GM12878 (cell line): ENCODE data around the gene EVI5L. TPM values are rescaled to one million over a fixed set of nuclear protein-coding genes. Genes with fewer than 3 reads are reported as not detected.
A peak's percentile ranks its signal among the peaks of the same experiment; 100 is the strongest.

ENCODE experiments used
- ATAC-seq: fragments of 200-7000 bp; cut with Tn5 transposase; 3 replicates; pipeline ENCODE4 v1.9.1; 2020; ENCODE audit warnings: mild to moderate bottlenecking, moderate library complexity
- BruUV-seq: library from RNA; stranded (reverse); fragments of 400-500 nt; replicated peaks from 2 replicates; lab custom pipeline; 2021; lab: Mats Ljungman, UMichigan
- CTCF ChIA-PET: fragments of 300-600 bp; sonication (Branson Sonifier 250); formaldehyde crosslinking; extraction: SDS; loops from one replicate; lab custom pipeline; 2021; ENCODE audit warnings: inconsistent platforms; lab: Yijun Ruan, JAX
- POLR2A ChIA-PET: fragments of 350-600 bp; formaldehyde crosslinking; extraction: SDS; loops from one replicate; lab custom pipeline; 2021; ENCODE audit warnings: inconsistent platforms; lab: Charles Lee
- RAD21 ChIA-PET: fragments of 300-600 bp; sonication (Branson Sonifier 250); formaldehyde crosslinking; loops from one replicate; lab custom pipeline; 2023; ENCODE audit warnings: antibody characterized with exemption; ENCODE audit not compliant: unreplicated experiment; lab: Charles Lee
- SMC1A ChIA-PET: fragments of 300-600 bp; sonication (Branson Sonifier 250); formaldehyde crosslinking; loops from one replicate; lab custom pipeline; 2023; ENCODE audit not compliant: unreplicated experiment, uncharacterized antibody; lab: Charles Lee
- DNase-seq: peaks from one replicate; pipeline ENCODE4 v3.0.0-alpha.2; 2011; ENCODE audit warnings: low read depth, low spot score
- FAIRE-seq: peaks from 3 replicates; lab custom pipeline; 2011; peaks lifted over from hg19 to GRCh38; lab: Jason Lieb, UNC
- H2AFZ ChIP-seq: 2 replicates; pipeline ENCODE4 v1.6.0; 2011; ENCODE audit warnings: low read depth, low read length, control low read depth; ENCODE audit not compliant: control insufficient read depth
- H3K27ac ChIP-seq: 2 replicates; pipeline ENCODE4 v1.5.1; 2011; ENCODE audit warnings: control low read depth; ENCODE audit not compliant: control insufficient read depth, insufficient read depth
- H3K27me3 ChIP-seq, 2 experiments: replicated peaks in 1 of 2; 2 replicates each; pipeline versions ENCODE4 v1.6.0 to v1.6.1; 2011; ENCODE audit warnings: low read length in 1 of 2; ENCODE audit not compliant: control insufficient read depth in 2 of 2, insufficient read depth in 2 of 2
- H3K36me3 ChIP-seq, 2 experiments: 2 replicates each; pipeline ENCODE4 v1.5.1; 2011; ENCODE audit warnings: low read length in 1 of 2; ENCODE audit not compliant: control insufficient read depth in 2 of 2, insufficient read depth in 2 of 2
- H3K4me1 ChIP-seq: 2 replicates; pipeline ENCODE4 v1.6.1; 2011; ENCODE audit warnings: mild to moderate bottlenecking, low read length, moderate library complexity, mixed read lengths; ENCODE audit not compliant: control insufficient read depth, insufficient read depth
- H3K4me2 ChIP-seq: 2 replicates; pipeline ENCODE4 v1.6.0; 2011; ENCODE audit warnings: control low read depth; ENCODE audit not compliant: control insufficient read depth, insufficient read depth
- H3K4me3 ChIP-seq: fragments of 200-600 bp; sonication (generic); 2 replicates; pipeline ENCODE4 v1.5.1; 2016
- H3K79me2 ChIP-seq: 2 replicates; pipeline ENCODE4 v1.6.0; 2011; ENCODE audit warnings: low read length; ENCODE audit not compliant: control insufficient read depth, insufficient read depth
- H3K9ac ChIP-seq: 2 replicates; pipeline ENCODE4 v1.8.0; 2011; ENCODE audit warnings: low read length, control low read depth, mixed read lengths; ENCODE audit not compliant: control insufficient read depth, insufficient read depth
- H3K9me3 ChIP-seq: replicated peaks from 3 replicates; pipeline ENCODE4 v1.5.1; 2011; ENCODE audit warnings: mild to moderate bottlenecking, low read length; ENCODE audit not compliant: control insufficient read depth, insufficient read depth
- H4K20me1 ChIP-seq: 2 replicates; pipeline ENCODE4 v1.6.0; 2011; ENCODE audit not compliant: control insufficient read depth, insufficient read depth
- ATF7 ChIP-seq: fragments of 450-650 bp; IDR thresholded peaks from 2 replicates; pipeline ENCODE4 v1.6.1; 2016; ENCODE audit warnings: low read depth, mild to moderate bottlenecking
- E4F1 ChIP-seq: fragments of 450-650 bp; IDR thresholded peaks from 2 replicates; pipeline ENCODE4 v1.6.1; 2018; ENCODE audit warnings: borderline replicate concordance, mild to moderate bottlenecking; ENCODE audit not compliant: partially characterized antibody
- EGR1 ChIP-seq, 2 experiments: IDR thresholded peaks; 1 replicate in 1 of 2; 2 replicates in 1 of 2; pipeline ENCODE4 v1.6.1; 2011 to 2012; ENCODE audit warnings: low read depth in 2 of 2, low read length in 2 of 2, borderline replicate concordance in 1 of 2, mild to moderate bottlenecking in 1 of 2, moderate library complexity in 1 of 2
- ETV6 ChIP-seq, 2 experiments: fragments of 450-650 bp in 1 of 2; IDR thresholded peaks in 1 of 2; conservative IDR thresholded peaks in 1 of 2; 2 replicates each; pipeline ENCODE4 v1.6.1; 2014; ENCODE audit warnings: antibody characterized with exemption in 1 of 2, borderline replicate concordance in 1 of 2, low read depth in 1 of 2, mild to moderate bottlenecking in 1 of 2, moderate library complexity in 1 of 2
- GABPA ChIP-seq: IDR thresholded peaks from 2 replicates; pipeline ENCODE4 v1.6.1; 2014; ENCODE audit warnings: antibody characterized with exemption, low read depth, mild to moderate bottlenecking, inconsistent platforms
- NFYA ChIP-seq: IDR thresholded peaks from 2 replicates; pipeline ENCODE4 v1.6.1; 2011; ENCODE audit warnings: low read depth, mild to moderate bottlenecking, low read length, improper control_type of control experiment, borderline replicate concordance
- POLR2A ChIP-seq: IDR thresholded peaks from 2 replicates; pipeline ENCODE4 v1.6.1; 2011; ENCODE audit warnings: low read depth, mild to moderate bottlenecking, low read length
- SREBF1 ChIP-seq: IDR thresholded peaks from 2 replicates; pipeline ENCODE4 v1.6.1; 2012; ENCODE audit warnings: mild to moderate bottlenecking, low read length
- WGBS: methylation state at CpG from one replicate; pipeline ENCODE4 v1.1.6; 2016; ENCODE audit warnings: low lambda C conversion rate; ENCODE audit not compliant: insufficient replicate concordance, insufficient coverage; ENCODE audit errors: missing lambda C conversion rate; 5-methylcytosine and 5-hydroxymethylcytosine counted together
- in situ Hi-C: fragments of 300-500 bp; cut with MboI; formaldehyde crosslinking; loops from 9 replicates; pipeline ENCODE4 v1.14.3; 2018; ENCODE audit warnings: mixed read lengths
- intact Hi-C: fragments of 100-400 bp; cut with micrococcal nuclease; formaldehyde crosslinking; loops from one replicate; pipeline ENCODE4 v1.14.2; 2022; ENCODE audit not compliant: unreplicated experiment
- polyA plus RNA-seq, 11 experiments: library from polyadenylated mRNA; depleted of rRNA in 4 of 11; unstranded in 6 of 11; stranded (reverse) in 5 of 11; fragments of >200 nt; fragmentation: Nextera tagmentation in 4 of 11; fragmentation: Illumina TruSeq in 1 of 11; extraction: Ambion mirVana in 4 of 11; extraction: Trizol in 1 of 11; gene quantifications; 1 replicate in 1 of 11; 2 replicates in 10 of 11; pipeline versions ENCODE4 v1.2.1 to v1.2.3, GENCODE V29; 2011 to 2016; ENCODE audit warnings: inconsistent platforms in 2 of 11, missing spikeins in 2 of 11, low read depth in 1 of 11
- total RNA-seq, 4 experiments: library from RNA; depleted of rRNA in 3 of 4; stranded (reverse); fragments of >200 nt in 3 of 4; fragmentation: Illumina TruSeq in 1 of 4; extraction: Trizol in 1 of 4; gene quantifications; 2 replicates each; pipeline versions ENCODE4 v1.2.1 to v1.2.3, GENCODE V29; 2013 to 2021

EVI5L gene
- total and polyA plus RNA-seq, 10 of the 15 experiments (the other 5 are each of a cell fraction or from before 2014, with no cell fraction given) = 0.23 to 13.8 (median 5.0) TPM

- Histone ChIP-seq H3K4me3 (no peak overlapping the region), H3K27ac (no peak overlapping the region), H3K9me3 (no peaks in the 10 kb centered on the region; the same call in 2 of the 3 replicates), H3K79me2 (no peaks in the 10 kb centered on the region), H3K27me3 (peaks cover 8 to 17% of the 10 kb centered on the region in 2 experiments), H2AFZ (no peak overlapping the region), H3K4me2 (no peak overlapping the region), H3K9ac (no peak overlapping the region), H3K4me1 (no peaks in the 10 kb centered on the region), H3K36me3 (peaks cover 0 to 14% of the 10 kb centered on the region in 2 experiments; a peak in 3 of 4 replicates), H4K20me1 (no peaks in the 10 kb centered on the region)
- no peak for ATAC-seq
- intact Hi-C loops (no loop called here), in situ Hi-C loops (no loop called here)
- DNase-seq = no peak
- TF ChIP-seq ATF7 (no peak), GABPA (no peak), POLR2A (no peak), NFYA (no peak), EGR1 (IDR thresholded peaks at IDR 0.05; ENCODE audit: borderline replicate concordance in 1 of 2, low read depth in 2 of 2, low read length in 2 of 2) (no peak), ETV6 (conservative IDR thresholded peaks at IDR 0.05 in 1 of 2, IDR thresholded peaks at IDR 0.05 in 1 of 2; ENCODE audit: borderline replicate concordance in 1 of 2, low read depth in 1 of 2) (no peak), SREBF1 (no peak), E4F1 (no peak)
- CTCF ChIA-PET = no interaction called here
- no peak for FAIRE-seq
- POLR2A ChIA-PET = no interaction called here
- RAD21 ChIA-PET = no interaction called here
- SMC1A ChIA-PET = no interaction called here
- WGBS = 39% methylated on average over 10 of the region's 10 CpGs
- BruUV-seq = TSS peak; percentile 67
Observed at GRCh38 chr19:7913652-7914051, 83.6 kb downstream of the EVI5L start.
